IMR-90 (cell line): ENCODE data around the gene TACC2. TPM values are rescaled to one million over a fixed set of nuclear protein-coding genes. Genes with fewer than 3 reads are reported as not detected.
A peak's percentile ranks its signal among the peaks of the same experiment; 100 is the strongest.

ENCODE experiments used
- ATAC-seq: fragments of 200-7000 bp; cut with Tn5 transposase; 2 replicates; pipeline ENCODE4 v1.9.1; 2020; ENCODE audit warnings: low read depth, mild to moderate bottlenecking, moderate library complexity
- BruUV-seq: library from RNA; stranded (reverse); fragments of 400-500 nt; replicated peaks from 2 replicates; lab custom pipeline; 2021; lab: Mats Ljungman, UMichigan
- CTCF ChIA-PET: fragments of 300-600 bp; formaldehyde crosslinking; extraction: SDS; loops from one replicate; lab custom pipeline; 2021; ENCODE audit warnings: antibody characterized with exemption; lab: Yijun Ruan, JAX
- POLR2A ChIA-PET: fragments of 300-600 bp; sonication (Branson Sonifier 250); formaldehyde crosslinking; loops from one replicate; lab custom pipeline; 2022; ENCODE audit warnings: antibody characterized with exemption; ENCODE audit not compliant: unreplicated experiment; lab: Charles Lee
- DNase-seq: peaks from one replicate; pipeline ENCODE4 v3.0.0; 2013
- H2AFZ ChIP-seq: replicated peaks from 2 replicates; pipeline ENCODE3; 2013; ENCODE audit warnings: low read length, mild to moderate bottlenecking; ENCODE audit not compliant: poor library complexity
- H2AK5ac ChIP-seq: 2 replicates; pipeline ENCODE4 v1.6.1; 2013; ENCODE audit warnings: low read depth, low read length, inconsistent platforms
- H2AK9ac ChIP-seq: replicated peaks from 2 replicates; pipeline ENCODE3; 2013; ENCODE audit warnings: mild to moderate bottlenecking, low read depth, low read length, moderate library complexity; ENCODE audit not compliant: poor library complexity
- H2BK120ac ChIP-seq: 2 replicates; pipeline ENCODE4 v1.6.1; 2013; ENCODE audit warnings: low read depth, low read length, inconsistent platforms
- H2BK15ac ChIP-seq: 3 replicates; pipeline ENCODE4 v1.6.1; 2013; ENCODE audit warnings: low read depth, low read length, inconsistent platforms
- H2BK20ac ChIP-seq: 2 replicates; pipeline ENCODE4 v1.6.1; 2013; ENCODE audit warnings: low read depth, mild to moderate bottlenecking, inconsistent platforms, low read length, moderate library complexity
- H2BK5ac ChIP-seq: 2 replicates; pipeline ENCODE4 v1.6.1; 2013; ENCODE audit warnings: mild to moderate bottlenecking, low read depth, low read length, inconsistent platforms; ENCODE audit not compliant: poor library complexity, severe bottlenecking
- H3K14ac ChIP-seq: replicated peaks from 2 replicates; pipeline ENCODE4 v1.6.1; 2013; ENCODE audit warnings: low read depth, low read length, inconsistent platforms
- H3K18ac ChIP-seq: 2 replicates; pipeline ENCODE4 v1.6.1; 2013; ENCODE audit warnings: low read depth, low read length, control low read depth
- H3K23ac ChIP-seq: 2 replicates; pipeline ENCODE4 v1.6.1; 2013; ENCODE audit warnings: low read depth, low read length, inconsistent platforms
- H3K27ac ChIP-seq: 2 replicates; pipeline ENCODE4 v1.5.1; 2013; ENCODE audit warnings: mild to moderate bottlenecking, control low read depth, low read length; ENCODE audit not compliant: insufficient read depth
- H3K27me3 ChIP-seq: 2 replicates; pipeline ENCODE4 v1.6.1; 2013; ENCODE audit warnings: low read length; ENCODE audit not compliant: control insufficient read depth, insufficient read depth
- H3K36me3 ChIP-seq: 2 replicates; pipeline ENCODE4 v1.6.1; 2013; ENCODE audit warnings: low read length, mixed read lengths; ENCODE audit not compliant: control insufficient read depth, insufficient read depth
- H3K4ac ChIP-seq: 2 replicates; pipeline ENCODE4 v1.6.1; 2013; ENCODE audit warnings: low read depth, low read length, inconsistent platforms
- H3K4me1 ChIP-seq: 2 replicates; pipeline ENCODE4 v1.6.1; 2013; ENCODE audit warnings: low read length, mixed read lengths; ENCODE audit not compliant: control insufficient read depth, insufficient read depth
- H3K4me2 ChIP-seq: 2 replicates; pipeline ENCODE4 v1.6.1; 2013; ENCODE audit warnings: low read depth, mild to moderate bottlenecking, control low read depth, low read length, moderate library complexity
- H3K4me3 ChIP-seq: 2 replicates; pipeline ENCODE4 v1.5.1; 2013; ENCODE audit warnings: low read depth, mild to moderate bottlenecking, control low read depth, low read length, moderate library complexity; ENCODE audit not compliant: insufficient read depth
- H3K56ac ChIP-seq: 2 replicates; pipeline ENCODE4 v1.6.1; 2013; ENCODE audit warnings: low read length, inconsistent platforms; ENCODE audit not compliant: insufficient read depth; ENCODE audit errors: extremely low read depth
- H3K79me1 ChIP-seq, 2 experiments: 2 replicates each; pipeline ENCODE4 v1.6.1; 2013; ENCODE audit warnings: low read length in 2 of 2, inconsistent platforms in 1 of 2, low read depth in 1 of 2
- H3K9ac ChIP-seq: 2 replicates; pipeline ENCODE4 v1.6.1; 2013; ENCODE audit warnings: low read depth, low read length, control low read depth
- H3K9me1 ChIP-seq: 2 replicates; pipeline ENCODE4 v1.6.1; 2013; ENCODE audit warnings: low read length, inconsistent platforms; ENCODE audit not compliant: insufficient read depth
- H3K9me3 ChIP-seq: 2 replicates; pipeline ENCODE4 v1.6.1; 2013; ENCODE audit warnings: low read length; ENCODE audit not compliant: control insufficient read depth, insufficient read depth
- H4K20me1 ChIP-seq: 2 replicates; pipeline ENCODE4 v1.6.1; 2013; ENCODE audit warnings: low read length, inconsistent platforms; ENCODE audit not compliant: insufficient read depth
- H4K5ac ChIP-seq: 2 replicates; pipeline ENCODE4 v1.6.1; 2013; ENCODE audit warnings: mild to moderate bottlenecking, low read depth, low read length, control low read depth
- H4K8ac ChIP-seq, 2 experiments: 2 replicates each; pipeline ENCODE4 v1.6.1; 2013; ENCODE audit warnings: low read depth in 2 of 2, low read length in 2 of 2, control low read depth in 1 of 2, inconsistent platforms in 1 of 2
- H4K91ac ChIP-seq: 2 replicates; pipeline ENCODE4 v1.6.1; 2013; ENCODE audit warnings: low read depth, low read length, inconsistent platforms; ENCODE audit not compliant: insufficient read depth
- BHLHE40 ChIP-seq: fragments of 150-350 bp; IDR thresholded peaks from 2 replicates; pipeline ENCODE4 v1.6.1; 2016; ENCODE audit warnings: mild to moderate bottlenecking, low read depth, low read length
- CEBPB ChIP-seq: IDR thresholded peaks from 2 replicates; pipeline ENCODE4 v1.6.1; 2012; ENCODE audit warnings: low read depth, low read length, improper control_type of control experiment
- CHD1 ChIP-seq: IDR thresholded peaks from 2 replicates; pipeline ENCODE4 v1.6.1; 2012; ENCODE audit warnings: low read depth, low read length, improper control_type of control experiment
- CTCF ChIP-seq: conservative IDR thresholded peaks from 2 replicates; pipeline ENCODE4 v1.5.1; 2012; ENCODE audit warnings: mild to moderate bottlenecking, low read depth, low read length, improper control_type of control experiment
- ELK1 ChIP-seq: fragments of 150-350 bp; IDR thresholded peaks from 2 replicates; pipeline ENCODE4 v1.6.1; 2016; ENCODE audit warnings: low read depth, mild to moderate bottlenecking, low read length, moderate library complexity, borderline replicate concordance
- FOS ChIP-seq: fragments of 150-350 bp; IDR thresholded peaks from 2 replicates; pipeline ENCODE4 v1.6.1; 2016; ENCODE audit warnings: low read depth, low read length
- MAFK ChIP-seq: IDR thresholded peaks from 2 replicates; pipeline ENCODE4 v1.6.1; 2012; ENCODE audit warnings: low read depth, low read length, improper control_type of control experiment
- MAZ ChIP-seq: IDR thresholded peaks from 2 replicates; pipeline ENCODE4 v1.6.1; 2012; ENCODE audit warnings: low read depth, mild to moderate bottlenecking, low read length, improper control_type of control experiment, moderate library complexity, borderline replicate concordance
- MXI1 ChIP-seq: IDR thresholded peaks from 2 replicates; pipeline ENCODE4 v1.6.1; 2012; ENCODE audit warnings: low read depth, mild to moderate bottlenecking, low read length, moderate library complexity, borderline replicate concordance
- NFE2L2 ChIP-seq: fragments of 150-350 bp; IDR thresholded peaks from 2 replicates; pipeline ENCODE4 v1.6.1; 2016; ENCODE audit warnings: low read depth, mild to moderate bottlenecking, low read length
- POLR2A ChIP-seq: IDR thresholded peaks from 2 replicates; pipeline ENCODE4 v1.6.1; 2012; ENCODE audit warnings: mild to moderate bottlenecking, low read depth, low read length
- RAD21 ChIP-seq: IDR thresholded peaks from 2 replicates; pipeline ENCODE4 v1.6.1; 2012; ENCODE audit warnings: low read length, improper control_type of control experiment
- RCOR1 ChIP-seq: IDR thresholded peaks from 2 replicates; pipeline ENCODE4 v1.6.1; 2012; ENCODE audit warnings: mild to moderate bottlenecking, low read length, improper control_type of control experiment; ENCODE audit not compliant: insufficient replicate concordance
- RFX5 ChIP-seq: IDR thresholded peaks from 2 replicates; pipeline ENCODE4 v1.8.0; 2012; ENCODE audit warnings: low read depth, mild to moderate bottlenecking, low read length, moderate library complexity
- SMC3 ChIP-seq: fragments of 150-350 bp; IDR thresholded peaks from 2 replicates; pipeline ENCODE4 v1.6.1; 2016; ENCODE audit warnings: low read depth, mild to moderate bottlenecking, antibody characterized with exemption, low read length, moderate library complexity
- USF2 ChIP-seq: fragments of 150-350 bp; IDR thresholded peaks from 2 replicates; pipeline ENCODE4 v1.6.1; 2017; ENCODE audit warnings: mild to moderate bottlenecking, antibody characterized with exemption, low read length, low read depth
- WGBS, 2 experiments: methylation state at CpG; one replicate each; pipeline versions ENCODE4 v1.1.5 to v1.1.7; 2013; ENCODE audit warnings: missing lambda C conversion rate in 2 of 2; ENCODE audit not compliant: insufficient read length in 1 of 2; ENCODE audit errors: extremely low coverage in 2 of 2; 5-methylcytosine and 5-hydroxymethylcytosine counted together
- dilution Hi-C: fragments of 300-500 bp; cut with HindIII; formaldehyde crosslinking; loops from one replicate; pipeline ENCODE4 v1.14.3; 2018; ENCODE audit warnings: low sequenced_read_pairs; ENCODE audit not compliant: unreplicated experiment
- in situ Hi-C: fragments of 300-500 bp; cut with MboI; formaldehyde crosslinking; loops from 3 replicates; pipeline ENCODE4 v1.14.3; 2019; ENCODE audit warnings: low sequenced_read_pairs, inconsistent platforms, mixed read lengths
- intact Hi-C: fragments of 100-400 bp; cut with micrococcal nuclease; formaldehyde crosslinking; loops from 2 replicates; pipeline ENCODE4 v1.10.0; 2022
- polyA plus RNA-seq, 3 experiments: library from polyadenylated mRNA; depleted of rRNA; stranded (reverse); fragments of >200 nt; gene quantifications; 2 replicates each; pipeline ENCODE4 v1.2.3, GENCODE V29; 2012; ENCODE audit warnings: low replicate concordance in 1 of 3
- total RNA-seq: library from RNA; depleted of rRNA; stranded (reverse); fragments of >200 nt; gene quantifications from 2 replicates; pipeline ENCODE4 v1.2.3, GENCODE V29; 2012

TACC2 gene
- total and polyA plus RNA-seq, 2 of the 4 experiments (the other 2 are of a cell fraction) = 2.9 to 15.4 TPM

GRCh38 chr10:122288262-122288661, 299.3 kb downstream of the TACC2 start:
- H3K14ac ChIP-seq = no peak overlapping the region
- H3K9me3 ChIP-seq = no peaks in the 10 kb centered on the region
- no peak for ATAC-seq
- H3K36me3 ChIP-seq = no peaks in the 10 kb centered on the region
- no peak overlapping the region for H4K91ac ChIP-seq
- H3K4me1 ChIP-seq = peaks cover 10% of the 10 kb centered on the region; the same call in 1 of the 2 replicates
- no CpG with 5 or more reads among the region's 6 CpGs for WGBS, 2 experiments
- in situ Hi-C loops = no loop called here
- TF ChIP-seq USF2 (no peak), RCOR1 (no peak), NFE2L2 (no peak), RAD21 (no peak), CTCF (no peak), CHD1 (no peak), BHLHE40 (no peak), POLR2A (no peak), ELK1 (no peak), MAFK (no peak), MAZ (no peak), MXI1 (no peak), FOS (no peak), SMC3 (no peak), CEBPB (no peak), RFX5 (no peak)
- H3K23ac ChIP-seq = no peak overlapping the region
- H4K8ac ChIP-seq = no peak overlapping the region
- no peak overlapping the region for H2AFZ ChIP-seq
- no peak overlapping the region for H4K5ac ChIP-seq
- intact Hi-C loops = no loop called here
- no peak overlapping the region for H3K4ac ChIP-seq
- DNase-seq = no peak
- H3K9me1 ChIP-seq = peaks cover 4% of the 10 kb centered on the region; the same call in 1 of the 2 replicates
- no TSS peak for BruUV-seq
- dilution Hi-C loops = no loop called here
- no peak overlapping the region for H2AK5ac ChIP-seq
- no peak overlapping the region for H3K18ac ChIP-seq
- no peak overlapping the region for H3K56ac ChIP-seq
- H3K9ac ChIP-seq = no peak overlapping the region
- H2BK120ac ChIP-seq = no peak overlapping the region
- H3K79me1 ChIP-seq = no peaks in the 10 kb centered on the region
- no peak overlapping the region for H3K4me2 ChIP-seq
- no peak overlapping the region for H2BK5ac ChIP-seq
- H3K27me3 ChIP-seq = peaks cover 2% of the 10 kb centered on the region; the same call in 1 of the 2 replicates
- ChIA-PET POLR2A (no interaction called here), CTCF (no interaction called here)
- H2AK9ac ChIP-seq = peak overlapping the region; percentile 48
- H2BK20ac ChIP-seq = no peak overlapping the region
- H3K27ac ChIP-seq = no peak overlapping the region
- no peaks in the 10 kb centered on the region for H4K20me1 ChIP-seq
- H2BK15ac ChIP-seq = no peak overlapping the region
- H3K4me3 ChIP-seq = no peak overlapping the region
